Esophagus squamous epithelium (tissue), 4 donors: ENCODE measurements around the gene EHHADH.

ENCODE experiments used
- POLR2A ChIP-seq, 4 donors: fragments of 450-650 bp; IDR thresholded peaks; one replicate each; pipeline ENCODE4 v1.6.1; 2017; ENCODE audit warnings: antibody characterized with exemption in 4 of 4, mild to moderate bottlenecking in 4 of 4, moderate library complexity in 3 of 4
- TF ChIP-seq, protein P1 (sequence below), 6 experiments: fragments of 450-650 bp in 4 of 6; fragments of 200-600 bp in 2 of 6; sonication (generic) in 2 of 6; IDR thresholded peaks; one replicate each; pipeline ENCODE4 v1.5.1; 2016 to 2019; ENCODE audit warnings: antibody characterized with exemption in 6 of 6, mild to moderate bottlenecking in 4 of 6, moderate library complexity in 4 of 6

DNA sequence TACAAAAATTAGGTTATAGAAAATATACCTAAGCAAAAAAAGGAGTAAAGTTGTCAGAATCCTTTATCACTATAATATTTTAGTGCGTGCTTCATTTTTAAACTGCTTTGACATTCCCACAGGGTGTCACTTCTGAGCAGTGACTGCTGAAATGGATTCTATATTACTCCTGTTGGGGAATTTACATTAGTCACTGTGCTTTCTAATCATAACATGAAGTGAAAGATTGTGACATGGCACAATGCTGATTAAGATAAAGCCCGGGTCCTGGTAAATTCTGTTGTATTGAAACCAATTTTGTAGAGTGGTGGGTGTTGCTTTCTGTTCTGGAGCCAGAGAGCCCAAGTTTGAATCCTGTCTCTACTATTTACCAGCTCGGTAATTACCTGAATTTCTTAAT lies 36.4 kb upstream of the EHHADH start:
- TF ChIP-seq, protein P1, sequence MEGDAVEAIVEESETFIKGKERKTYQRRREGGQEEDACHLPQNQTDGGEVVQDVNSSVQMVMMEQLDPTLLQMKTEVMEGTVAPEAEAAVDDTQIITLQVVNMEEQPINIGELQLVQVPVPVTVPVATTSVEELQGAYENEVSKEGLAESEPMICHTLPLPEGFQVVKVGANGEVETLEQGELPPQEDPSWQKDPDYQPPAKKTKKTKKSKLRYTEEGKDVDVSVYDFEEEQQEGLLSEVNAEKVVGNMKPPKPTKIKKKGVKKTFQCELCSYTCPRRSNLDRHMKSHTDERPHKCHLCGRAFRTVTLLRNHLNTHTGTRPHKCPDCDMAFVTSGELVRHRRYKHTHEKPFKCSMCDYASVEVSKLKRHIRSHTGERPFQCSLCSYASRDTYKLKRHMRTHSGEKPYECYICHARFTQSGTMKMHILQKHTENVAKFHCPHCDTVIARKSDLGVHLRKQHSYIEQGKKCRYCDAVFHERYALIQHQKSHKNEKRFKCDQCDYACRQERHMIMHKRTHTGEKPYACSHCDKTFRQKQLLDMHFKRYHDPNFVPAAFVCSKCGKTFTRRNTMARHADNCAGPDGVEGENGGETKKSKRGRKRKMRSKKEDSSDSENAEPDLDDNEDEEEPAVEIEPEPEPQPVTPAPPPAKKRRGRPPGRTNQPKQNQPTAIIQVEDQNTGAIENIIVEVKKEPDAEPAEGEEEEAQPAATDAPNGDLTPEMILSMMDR (IDR thresholded peaks at IDR 0.05) = no peak
- TF ChIP-seq POLR2A (IDR thresholded peaks at IDR 0.05) = no peak
